Ectodermal cell (in vitro differentiated cells): Measurements from ENCODE around the gene ATXN1.

Experiments used
- H3K27ac ChIP-seq: 2 replicates; pipeline ENCODE4 v1.7.0; 2013; ENCODE audit warnings: mild to moderate bottlenecking, low read depth, low read length; ENCODE audit not compliant: insufficient read depth, poor library complexity, severe bottlenecking
- H3K27me3 ChIP-seq: 2 replicates; pipeline ENCODE4 v1.7.0; 2013; ENCODE audit warnings: mild to moderate bottlenecking, low read length; ENCODE audit not compliant: insufficient read depth, control insufficient read depth, poor library complexity, severe bottlenecking
- H3K36me3 ChIP-seq: one replicate; pipeline ENCODE4 v1.7.0; 2013; ENCODE audit warnings: low read length; ENCODE audit not compliant: control insufficient read depth, insufficient read depth
- H3K4me1 ChIP-seq: one replicate; pipeline ENCODE4 v1.7.0; 2013; ENCODE audit warnings: low read length; ENCODE audit not compliant: control insufficient read depth, insufficient read depth
- H3K4me3 ChIP-seq: 2 replicates; pipeline ENCODE4 v1.7.0; 2013; ENCODE audit warnings: low read depth, low read length, control low read depth; ENCODE audit not compliant: insufficient read depth
- H3K9me3 ChIP-seq: 2 replicates; pipeline ENCODE4 v1.7.0; 2013; ENCODE audit warnings: mild to moderate bottlenecking, low read length, moderate library complexity; ENCODE audit not compliant: control insufficient read depth
- WGBS, 2 experiments: methylation state at CpG; one replicate each; pipeline ENCODE4 v1.1.7; 2013; ENCODE audit warnings: missing lambda C conversion rate in 2 of 2; 5-methylcytosine and 5-hydroxymethylcytosine counted together

Gene ATXN1

GRCh38 chr6:16313732-16314131 is 447.5 kb downstream of the ATXN1 start:
- Histone ChIP-seq H3K27ac (no peak overlapping the region), H3K36me3 (no peaks in the 10 kb centered on the region), H3K4me1 (no peaks in the 10 kb centered on the region), H3K27me3 (no peaks in the 10 kb centered on the region), H3K9me3 (no peaks in the 10 kb centered on the region), H3K4me3 (no peak overlapping the region)
- 93 to 94% methylated on average over 8 to 9 of the region's 9 CpGs for WGBS, 2 experiments

- Histone ChIP-seq H3K36me3 (no peaks in the 10 kb centered on the region), H3K27me3 (no peaks in the 10 kb centered on the region), H3K27ac (no peak overlapping the region), H3K9me3 (no peaks in the 10 kb centered on the region), H3K4me3 (no peak overlapping the region), H3K4me1 (no peaks in the 10 kb centered on the region)
- WGBS, 2 experiments: 95 to 96% methylated on average over 5 to 6 of the region's 6 CpGs
These were observed 449.5 kb downstream of the ATXN1 start for GRCh38 chr6:16311763-16312162.

- Histone ChIP-seq H3K36me3 (no peaks in the 10 kb centered on the region), H3K27ac (no peak overlapping the region), H3K9me3 (no peaks in the 10 kb centered on the region), H3K4me1 (peaks cover 15% of the 10 kb centered on the region), H3K4me3 (no peak overlapping the region), H3K27me3 (no peaks in the 10 kb centered on the region)
- 90 to 91% methylated on average over 20 of the region's 20 CpGs for WGBS, 2 experiments
These were observed 454.9 kb downstream of the ATXN1 start for GRCh38 chr6:16306334-16306733.

- Histone ChIP-seq H3K4me3 (no peak overlapping the region), H3K9me3 (no peaks in the 10 kb centered on the region), H3K27me3 (no peaks in the 10 kb centered on the region), H3K36me3 (no peaks in the 10 kb centered on the region), H3K27ac (no peak overlapping the region), H3K4me1 (peaks cover 15% of the 10 kb centered on the region)
- WGBS, 2 experiments: 76 to 78% methylated on average over 19 of the region's 19 CpGs
These were observed 455.5 kb downstream of the ATXN1 start for GRCh38 chr6:16305788-16306187.

GRCh38 chr6:16305246-16305725 is 456.0 kb downstream of the ATXN1 start:
- no peak overlapping the region for H3K4me3 ChIP-seq
- no peak overlapping the region for H3K27ac ChIP-seq
- H3K4me1 ChIP-seq: peaks cover 15% of the 10 kb centered on the region
- H3K36me3 ChIP-seq: no peaks in the 10 kb centered on the region
- WGBS, 2 experiments: 79 to 80% methylated on average over 5 of the region's 7 CpGs
- no peaks in the 10 kb centered on the region for H3K27me3 ChIP-seq
- no peaks in the 10 kb centered on the region for H3K9me3 ChIP-seq

GRCh38 chr6:16302721-16303552 is 458.3 kb downstream of the ATXN1 start:
- Histone ChIP-seq H3K4me1 (peaks cover 15% of the 10 kb centered on the region), H3K9me3 (no peaks in the 10 kb centered on the region), H3K27ac (no peak overlapping the region), H3K27me3 (no peaks in the 10 kb centered on the region), H3K36me3 (no peaks in the 10 kb centered on the region), H3K4me3 (no peak overlapping the region)
- 61 to 68% methylated on average over 27 of the region's 27 CpGs for WGBS, 2 experiments

GRCh38 chr6:16301511-16301910 is 459.7 kb downstream of the ATXN1 start:
- no peaks in the 10 kb centered on the region for H3K27me3 ChIP-seq
- H3K4me3 ChIP-seq: no peak overlapping the region
- no peaks in the 10 kb centered on the region for H3K9me3 ChIP-seq
- H3K4me1 ChIP-seq: peaks cover 15% of the 10 kb centered on the region
- no peak overlapping the region for H3K27ac ChIP-seq
- 77 to 78% methylated on average over 7 of the region's 7 CpGs for WGBS, 2 experiments
- H3K36me3 ChIP-seq: no peaks in the 10 kb centered on the region

GRCh38 chr6:16299861-16300260 is 461.4 kb downstream of the ATXN1 start:
- 92 to 96% methylated on average over 3 of the region's 3 CpGs for WGBS, 2 experiments
- H3K36me3 ChIP-seq: no peaks in the 10 kb centered on the region
- H3K4me3 ChIP-seq: no peak overlapping the region
- no peaks in the 10 kb centered on the region for H3K27me3 ChIP-seq
- H3K27ac ChIP-seq: no peak overlapping the region
- no peaks in the 10 kb centered on the region for H3K9me3 ChIP-seq
- H3K4me1 ChIP-seq: peaks cover 19% of the 10 kb centered on the region

GRCh38 chr6:16296061-16296670 is 465.1 kb downstream of the ATXN1 start:
- Histone ChIP-seq H3K27ac (no peak overlapping the region), H3K9me3 (no peaks in the 10 kb centered on the region), H3K4me1 (peaks cover 4% of the 10 kb centered on the region), H3K27me3 (no peaks in the 10 kb centered on the region), H3K4me3 (no peak overlapping the region), H3K36me3 (no peaks in the 10 kb centered on the region)
- 94% methylated on average over 7 of the region's 7 CpGs for WGBS, 2 experiments

GRCh38 chr6:16295471-16295870 is 465.8 kb downstream of the ATXN1 start:
- Histone ChIP-seq H3K27me3 (no peaks in the 10 kb centered on the region), H3K4me3 (no peak overlapping the region), H3K9me3 (no peaks in the 10 kb centered on the region), H3K36me3 (no peaks in the 10 kb centered on the region), H3K27ac (no peak overlapping the region), H3K4me1 (peaks cover 4% of the 10 kb centered on the region)
- WGBS, 2 experiments: 93% methylated on average over 5 of the region's 5 CpGs
